ENCODE measurements around the gene ANKFY1.
A peak's percentile ranks its signal among the peaks of the same experiment; 100 is the strongest.
"Not testable (repeated sequence)": the region's sequence is repeated elsewhere in the genome, so short reads cannot be mapped to it uniquely, and the experiment has no call there.

Gene ANKFY1

DNA sequence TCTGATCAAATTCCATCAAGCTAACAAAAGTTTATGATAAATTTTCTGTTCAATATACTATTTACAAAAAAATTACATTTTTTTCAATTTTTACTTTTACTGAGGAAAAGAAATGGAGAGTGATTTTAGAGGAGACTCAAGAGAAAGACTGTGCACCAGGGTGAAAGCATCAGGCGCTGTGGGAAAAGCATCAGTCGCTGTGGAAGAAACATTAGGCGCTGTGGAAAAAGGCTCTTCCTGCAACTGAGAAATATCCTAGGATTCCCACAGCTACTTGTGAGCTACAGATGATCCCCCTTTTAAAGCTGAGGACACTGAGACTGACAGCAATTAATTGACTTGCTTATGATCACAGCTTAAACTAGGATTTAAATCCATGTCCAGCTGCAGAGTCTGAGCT, 4.9 kb downstream of the ANKFY1 start:
- no peak for DNase-seq

DNA sequence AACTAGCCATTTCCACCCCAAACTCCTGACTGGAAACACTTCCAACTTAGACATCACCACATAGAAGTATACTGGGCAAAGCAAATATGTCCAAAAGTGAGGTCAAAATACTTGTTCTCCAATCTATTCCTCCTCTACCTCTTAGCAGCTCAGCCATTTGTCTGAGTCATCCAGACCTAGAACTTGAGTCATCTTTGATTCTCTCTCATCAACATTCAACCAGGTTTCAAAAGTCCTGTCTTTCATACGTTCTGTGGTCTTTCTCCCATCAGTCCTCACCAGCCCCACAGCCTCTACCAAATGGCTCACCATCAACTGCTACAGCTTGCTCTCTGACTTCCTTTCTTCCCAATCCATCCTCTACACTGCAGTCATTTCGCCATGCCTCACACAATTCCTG, 6.8 kb downstream of the ANKFY1 start:
- no peak for DNase-seq

GRCh38 chr17:4255271-4255670, 8.5 kb downstream of the ANKFY1 start:
- not testable (repeated sequence) for DNase-seq

GRCh38 chr17:4250887-4251286, 12.9 kb downstream of the ANKFY1 start:
- DNase-seq: no peak

DNA sequence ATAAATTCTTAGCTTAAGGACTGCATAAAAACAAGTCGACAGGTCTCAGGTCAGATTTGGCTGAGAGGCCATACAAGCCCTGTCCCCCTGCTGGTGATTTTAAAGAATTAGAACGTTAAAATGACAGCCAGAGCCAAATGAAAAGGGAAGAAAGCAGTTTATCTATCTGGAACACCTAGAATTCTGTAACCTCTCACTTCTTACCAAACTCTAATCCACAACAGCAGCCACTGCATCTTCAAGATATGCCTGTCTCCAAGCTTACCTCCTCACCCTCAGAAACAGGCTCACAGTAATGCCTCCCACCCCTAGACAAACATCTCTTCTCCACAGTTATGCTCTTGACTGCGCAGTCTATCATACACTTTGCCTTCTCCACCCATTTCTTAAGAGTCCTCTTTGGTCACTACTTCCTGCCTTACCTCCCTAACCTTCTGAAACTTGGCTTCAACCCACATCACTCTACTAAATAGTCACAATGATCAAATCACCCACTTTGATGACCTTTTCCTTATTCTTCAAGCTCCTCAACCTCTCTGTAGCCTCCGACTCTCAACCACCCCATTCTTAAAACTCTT, 14.2 kb downstream of the ANKFY1 start:
- no peak for DNase-seq

- no peak for DNase-seq
These were observed 15.1 kb downstream of the ANKFY1 start for GRCh38 chr17:4248504-4249277.

DNA sequence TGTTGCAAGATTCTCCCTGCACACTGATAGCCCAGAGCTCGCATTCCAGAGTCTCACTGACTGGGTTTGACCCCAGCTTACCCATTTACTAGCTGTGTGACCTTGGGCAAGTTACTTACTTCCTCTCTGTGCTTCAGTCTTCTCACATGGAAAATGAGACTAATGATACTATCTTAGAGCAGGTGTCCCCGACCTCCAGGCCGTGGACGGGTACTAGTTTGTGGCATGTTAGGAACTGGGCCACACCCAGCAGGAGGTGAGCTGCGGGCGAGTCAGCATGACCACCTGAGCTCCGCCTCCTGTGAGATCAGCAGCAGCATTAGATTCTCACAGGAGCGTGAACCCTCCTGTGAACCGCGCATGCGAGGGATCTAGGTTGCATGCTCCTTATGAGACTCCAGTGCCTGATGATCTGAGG, 15.8 kb downstream of the ANKFY1 start:
- no peak for DNase-seq

GRCh38 chr17:4247361-4247970, 16.3 kb downstream of the ANKFY1 start:
- no peak for DNase-seq

DNA sequence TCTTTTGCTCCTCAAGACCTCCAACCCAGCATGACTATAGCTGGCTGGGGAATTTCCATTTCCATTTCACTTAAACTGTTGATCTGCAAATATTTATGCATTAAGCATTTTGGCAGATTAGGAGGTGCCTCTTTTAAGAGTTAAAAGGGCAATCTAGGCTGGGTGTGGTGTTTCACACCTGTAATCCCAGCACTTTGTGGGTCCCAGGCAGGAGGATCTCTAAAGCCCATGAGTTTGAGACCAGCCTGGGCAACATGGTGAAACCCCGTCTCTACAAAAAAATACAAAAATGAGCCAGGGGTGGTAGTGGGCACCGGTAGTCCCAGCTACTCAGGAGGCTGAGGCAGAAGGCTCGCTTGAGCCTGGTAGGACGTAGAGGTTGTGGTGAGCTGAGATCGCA, 17.1 kb downstream of the ANKFY1 start:
- DNase-seq: no peak

DNA sequence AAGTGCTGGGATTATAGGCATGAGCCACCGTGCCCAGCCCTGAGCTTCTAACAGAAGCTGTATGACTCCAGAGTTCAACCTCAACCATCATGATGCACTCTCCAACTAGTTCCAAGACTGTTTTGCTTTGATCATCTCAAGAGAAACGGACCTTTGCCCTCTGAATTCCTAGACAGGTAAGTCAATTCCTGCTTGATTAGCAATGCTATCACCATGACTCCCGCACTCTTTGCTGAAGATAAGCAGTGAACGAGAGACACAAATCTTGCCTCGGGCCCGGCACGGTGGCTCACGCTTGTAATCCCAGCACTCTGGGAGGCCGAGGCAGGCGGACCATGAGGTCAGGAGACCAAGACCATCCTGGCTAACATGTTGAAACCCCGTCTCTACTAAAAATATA, 22.2 kb downstream of the ANKFY1 start:
- no peak for DNase-seq

DNA sequence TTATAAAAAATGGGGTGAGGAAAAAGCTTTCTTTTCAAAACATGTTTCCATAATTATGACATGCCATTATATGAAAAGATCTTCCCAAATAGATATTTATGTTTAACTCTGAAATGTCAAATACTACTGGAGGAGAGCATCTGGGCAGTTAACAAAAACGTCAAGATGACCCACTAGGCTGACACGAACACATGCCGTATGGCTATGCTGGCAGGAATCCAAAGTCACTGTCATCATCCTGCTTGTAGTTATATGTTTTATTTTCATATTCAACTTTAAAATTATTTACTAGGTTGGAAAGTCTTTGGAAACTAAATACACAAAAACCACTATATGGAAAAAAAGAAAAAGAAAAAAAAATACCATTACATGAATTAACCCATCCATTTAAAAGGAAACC, 27.3 kb downstream of the ANKFY1 start:
- DNase-seq: no peak

GRCh38 chr17:4235372-4236279, 28.2 kb downstream of the ANKFY1 start:
- DNase-seq: no peak

DNA sequence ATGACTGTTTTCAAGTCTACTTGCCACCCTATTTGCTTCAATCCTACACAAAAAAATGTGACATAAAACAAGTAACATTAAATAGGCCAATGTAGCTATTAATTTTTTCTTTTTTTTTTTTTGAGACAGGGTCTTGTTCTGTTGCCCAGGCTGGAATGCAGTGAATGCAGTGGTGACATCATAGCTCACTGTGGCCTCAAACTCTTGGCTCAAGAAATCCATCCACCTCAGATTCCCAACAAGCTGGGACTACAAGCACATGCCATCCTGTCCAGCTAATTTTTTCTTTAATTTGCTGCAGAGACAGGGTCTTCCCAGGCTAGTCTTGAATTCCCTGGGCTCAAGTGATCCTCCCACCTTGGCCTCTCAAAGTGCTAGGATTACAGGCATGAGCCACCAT, 29.4 kb downstream of the ANKFY1 start:
- no peak for DNase-seq

DNA sequence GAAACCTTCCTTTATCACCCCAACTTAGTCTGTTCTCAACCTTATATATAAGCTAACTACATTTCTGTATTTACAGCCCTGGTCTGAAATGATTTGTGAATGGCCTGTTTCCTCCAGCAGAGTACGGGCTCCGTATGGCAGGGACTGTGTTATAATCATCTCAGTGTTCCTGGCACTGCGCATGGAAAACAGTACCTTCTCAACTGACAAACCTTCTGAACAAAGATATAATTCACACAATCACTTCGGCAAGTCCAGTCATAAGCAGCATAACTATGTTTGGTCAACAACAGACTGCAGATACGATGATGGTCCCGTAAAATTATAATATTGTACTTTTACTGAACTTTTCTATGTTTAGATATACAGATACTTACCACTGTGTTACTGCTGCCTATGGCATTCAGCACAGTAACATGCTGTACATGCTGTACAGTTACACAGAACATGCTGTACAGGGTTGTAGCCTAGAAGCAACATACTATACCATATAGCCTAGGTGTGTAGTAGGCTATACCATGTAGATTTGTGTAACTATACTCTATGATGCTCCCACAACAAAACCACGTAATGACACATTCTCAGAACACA, 30.0 kb downstream of the ANKFY1 start:
- DNase-seq: no peak

DNA sequence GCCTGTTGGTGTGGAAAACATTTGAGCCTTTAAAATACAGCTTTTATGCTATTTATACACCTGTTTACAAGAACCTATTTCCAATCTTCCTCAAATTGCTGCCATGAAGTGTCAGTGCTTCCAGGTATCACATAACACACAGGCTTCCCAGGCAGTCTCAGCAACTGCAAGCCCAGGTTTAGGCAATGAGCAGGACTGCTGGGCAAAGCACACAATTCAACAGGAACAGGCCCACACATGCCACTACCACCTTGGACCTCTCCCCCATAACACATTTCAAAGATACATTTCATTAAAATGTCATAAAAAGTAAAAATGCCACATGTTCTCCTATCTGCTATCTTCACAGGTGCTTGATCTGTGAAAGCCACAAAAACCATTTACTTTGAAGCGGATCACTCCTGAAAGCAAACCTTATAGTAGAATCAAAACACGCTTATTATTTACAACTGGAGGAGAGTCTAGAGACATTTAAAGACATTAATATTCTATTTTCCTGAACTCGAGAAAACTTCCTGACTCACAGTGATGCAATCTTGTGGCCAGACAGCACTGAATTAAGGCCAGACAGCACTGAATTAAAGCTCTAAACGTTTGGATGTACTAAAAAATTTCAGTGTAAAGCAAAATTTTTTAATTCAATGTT, 31.5 kb downstream of the ANKFY1 start:
- DNase-seq: peak; percentile 15

DNA sequence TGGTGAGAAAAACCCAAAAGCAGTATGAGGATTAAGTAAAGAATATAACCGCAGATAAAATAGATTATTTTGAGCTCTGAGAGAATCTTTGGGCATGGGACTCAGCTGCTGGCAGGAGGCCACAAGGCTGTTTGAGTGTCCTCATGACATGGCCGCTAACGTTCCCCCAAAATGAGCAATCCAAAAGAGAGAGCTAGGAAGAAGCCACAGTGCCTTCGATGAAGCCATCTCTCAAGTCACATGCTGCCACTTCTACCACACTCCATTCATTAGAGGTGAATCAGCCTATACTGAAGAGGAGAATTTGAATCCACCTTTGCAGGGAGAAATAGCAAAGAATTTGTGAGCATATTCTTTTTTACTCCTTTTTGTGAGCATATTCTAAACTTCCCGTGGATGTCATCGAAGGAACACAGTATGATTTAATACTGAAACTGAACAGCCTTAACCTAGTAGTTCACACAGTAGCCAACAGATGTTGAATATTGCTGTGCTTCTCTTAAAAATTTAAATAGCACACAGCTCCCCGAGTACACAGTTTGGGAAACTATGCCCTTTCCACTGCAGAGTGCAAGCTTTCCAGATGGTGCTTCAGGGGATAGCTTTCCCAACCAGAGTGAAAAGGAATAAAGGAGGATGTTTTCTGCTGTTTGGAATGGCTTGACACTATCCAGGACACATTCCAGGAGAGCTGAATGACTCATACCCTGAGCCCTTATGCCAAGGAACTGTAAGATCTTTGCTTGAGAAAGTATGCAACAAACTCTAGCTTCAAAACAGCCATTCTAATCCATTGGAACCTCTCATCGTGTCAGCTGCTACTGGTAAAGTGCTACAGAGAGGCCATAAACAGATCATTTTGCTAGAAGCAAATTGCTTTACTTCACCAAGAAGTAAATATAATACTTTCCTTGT, 33.9 kb downstream of the ANKFY1 start:
- no peak for DNase-seq

- DNase-seq: no peak
These were observed 41.7 kb downstream of the ANKFY1 start for GRCh38 chr17:4221899-4222659.

DNA sequence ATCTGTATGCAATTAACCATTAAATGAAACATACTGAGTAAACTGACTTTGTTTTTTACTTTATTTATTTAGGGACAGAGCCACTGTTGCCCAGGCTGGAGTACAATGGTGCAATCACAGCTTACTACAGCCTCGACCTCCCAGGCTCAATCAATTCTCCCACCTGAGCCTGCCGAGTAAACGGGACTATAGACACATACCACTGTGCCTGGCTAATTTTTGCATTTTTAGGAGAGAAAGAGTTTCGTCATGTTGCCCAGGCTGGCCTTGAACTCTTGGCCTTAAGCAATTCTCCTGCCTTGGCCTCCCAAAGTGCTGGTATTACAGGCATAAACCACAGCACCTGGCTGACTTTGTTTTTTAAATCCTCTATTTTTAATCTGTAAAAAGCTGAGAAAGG, 42.6 kb downstream of the ANKFY1 start:
- DNase-seq: no peak

DNA sequence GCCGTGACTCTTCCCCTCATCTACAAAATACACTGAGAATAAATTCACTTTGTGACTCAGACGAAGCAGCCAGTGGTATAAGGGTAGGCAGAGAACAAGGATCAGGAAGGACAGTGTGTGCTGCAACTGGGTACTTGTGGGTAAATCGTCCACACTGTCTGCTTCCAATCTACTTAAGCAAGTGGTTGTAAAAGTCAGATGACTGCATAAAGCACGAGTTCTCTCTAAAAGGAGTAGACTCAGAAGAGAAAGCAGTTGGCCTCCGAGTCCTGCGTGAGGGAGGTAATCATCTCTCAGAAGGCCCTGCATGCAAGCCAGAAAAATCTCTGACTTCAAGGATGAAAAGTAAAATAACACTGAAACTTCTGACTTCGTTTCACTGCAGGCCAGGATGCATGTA, 43.1 kb downstream of the ANKFY1 start:
- DNase-seq: no peak

DNA sequence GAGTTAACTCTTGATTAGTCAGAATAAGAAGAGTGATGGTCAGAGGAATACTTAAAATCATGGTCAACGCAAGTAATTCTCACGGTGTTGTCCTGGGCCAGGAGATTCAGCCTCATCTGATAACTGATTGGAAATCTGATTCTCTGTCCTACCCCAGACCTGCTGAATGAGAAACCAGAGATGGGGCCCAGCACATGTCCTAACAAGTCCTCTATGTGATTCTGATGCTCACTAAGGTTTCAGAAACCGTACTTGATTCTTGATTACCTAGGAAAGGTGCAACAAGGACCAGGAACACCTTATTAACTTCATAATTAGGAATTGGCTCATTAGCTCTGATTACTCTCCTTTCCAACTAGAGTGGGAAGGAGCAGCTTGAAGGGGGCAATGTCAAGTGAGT, 44.5 kb downstream of the ANKFY1 start:
- DNase-seq: no peak

Measured in NCI-H1105 (cell line).